Cerebellar cortex (tissue), 1 donor: ENCODE data around the gene PYGM.

Experiments
- DNase-seq: peaks from one replicate; pipeline ENCODE4 v3.0.0-alpha.2; 2015; ENCODE audit warnings: low spot score

Gene PYGM

GRCh38 chr11:64767344-64768299 lies 7.8 kb upstream of the PYGM start:
- DNase-seq: peak; percentile 75

- no peak for DNase-seq
These were observed 7.1 kb upstream of the PYGM start for GRCh38 chr11:64766881-64767280.

GRCh38 chr11:64765851-64766665 lies 6.3 kb upstream of the PYGM start:
- no peak for DNase-seq

GRCh38 chr11:64765291-64765850 lies 5.6 kb upstream of the PYGM start:
- peak; percentile 42 for DNase-seq

GRCh38 chr11:64764753-64765152 lies 5.0 kb upstream of the PYGM start:
- DNase-seq: no peak

GRCh38 chr11:64764040-64764611 lies 4.4 kb upstream of the PYGM start:
- no peak for DNase-seq

- DNase-seq: no peak
These were observed 3.8 kb upstream of the PYGM start for GRCh38 chr11:64763526-64764039.

GRCh38 chr11:64762674-64763525 lies 3.1 kb upstream of the PYGM start:
- DNase-seq: peak; percentile 53

GRCh38 chr11:64762277-64762673 lies 2.5 kb upstream of the PYGM start:
- peak; percentile 61 for DNase-seq

GRCh38 chr11:64760759-64761420 lies 1.1 kb upstream of the PYGM start:
- DNase-seq: peak; percentile 37

GRCh38 chr11:64759131-64759721 lies 548 bp downstream of the PYGM start:
- DNase-seq: no peak

GRCh38 chr11:64758330-64759079 lies 1.3 kb downstream of the PYGM start:
- DNase-seq: no peak

GRCh38 chr11:64757549-64758329 lies 2.0 kb downstream of the PYGM start:
- no peak for DNase-seq

- no peak for DNase-seq
These were observed 4.0 kb downstream of the PYGM start for GRCh38 chr11:64755681-64756361.

- no peak for DNase-seq
These were observed 4.7 kb downstream of the PYGM start for GRCh38 chr11:64754919-64755662.

- no peak for DNase-seq
These were observed 5.5 kb downstream of the PYGM start for GRCh38 chr11:64754124-64754918.
